Measurements from ENCODE around the gene CCT7.
A peak's percentile ranks its signal among the peaks of the same experiment; 100 is the strongest.

The CCT7 gene

DNA sequence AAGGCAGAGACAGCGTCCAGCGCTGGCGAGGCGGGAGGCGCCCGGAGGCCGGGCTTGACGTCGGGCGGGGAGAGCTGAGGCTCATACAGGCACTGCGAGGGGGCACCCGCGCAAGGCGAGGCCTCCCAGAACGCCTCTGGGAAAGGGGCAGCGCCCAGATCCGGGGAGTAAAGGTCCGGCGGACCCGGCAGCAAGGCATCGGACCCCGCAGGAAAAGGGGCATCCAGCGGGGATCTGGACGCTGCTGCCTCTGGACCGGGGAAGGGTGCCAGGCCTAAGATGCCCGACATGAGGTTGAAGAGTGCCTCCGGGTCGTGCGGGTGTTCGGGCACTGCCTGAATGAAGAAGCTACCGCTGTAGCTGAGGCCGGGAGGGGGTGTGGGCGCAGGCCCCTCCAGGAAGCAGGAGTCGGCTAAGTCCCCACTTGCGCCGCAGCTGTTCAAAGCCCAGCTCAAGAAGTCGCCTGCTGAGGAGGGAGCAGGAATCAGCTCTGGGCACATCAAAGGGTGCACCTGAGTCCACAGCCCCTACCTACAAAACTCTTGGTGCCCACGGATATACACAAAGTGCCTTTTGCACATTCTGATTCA, 58.3 kb downstream of the CCT7 start:
- DNase-seq (ENCODE audit: low read depth in 1 of 2, low spot score in 1 of 2): no peak

DNA sequence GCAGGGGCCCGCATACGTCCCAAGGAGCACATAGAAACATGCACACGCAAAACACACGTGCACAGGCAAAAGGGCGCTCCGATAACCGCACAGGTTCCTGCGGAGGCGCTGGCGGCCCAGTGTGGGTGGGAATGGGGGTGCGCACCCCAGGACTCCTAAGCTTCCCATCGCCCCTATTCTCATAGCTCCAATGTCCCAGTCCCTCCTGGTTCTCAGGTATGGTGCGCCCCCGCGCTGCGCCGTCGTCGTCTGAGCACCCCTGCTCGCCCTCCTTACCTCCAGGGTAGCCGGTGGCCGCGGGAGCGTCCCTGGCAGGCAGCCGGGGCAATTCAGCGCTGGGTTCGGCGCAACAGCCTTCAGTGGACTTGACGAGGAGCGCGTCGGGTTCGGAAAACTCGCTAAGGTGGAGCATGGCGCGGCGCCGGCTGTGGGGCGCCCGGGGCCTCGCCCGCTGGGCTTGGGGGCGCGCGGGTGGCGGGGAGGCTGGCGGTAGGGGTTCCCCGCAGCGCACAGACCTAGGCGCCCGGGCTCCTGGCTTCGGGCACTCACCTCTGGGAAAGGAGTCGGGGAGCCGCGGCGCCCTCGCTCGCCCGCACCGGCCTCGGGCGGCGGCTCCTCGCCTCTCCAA, 58.9 kb downstream of the CCT7 start:
- no peak for DNase-seq (ENCODE audit: low read depth in 1 of 2, low spot score in 1 of 2)

DNA sequence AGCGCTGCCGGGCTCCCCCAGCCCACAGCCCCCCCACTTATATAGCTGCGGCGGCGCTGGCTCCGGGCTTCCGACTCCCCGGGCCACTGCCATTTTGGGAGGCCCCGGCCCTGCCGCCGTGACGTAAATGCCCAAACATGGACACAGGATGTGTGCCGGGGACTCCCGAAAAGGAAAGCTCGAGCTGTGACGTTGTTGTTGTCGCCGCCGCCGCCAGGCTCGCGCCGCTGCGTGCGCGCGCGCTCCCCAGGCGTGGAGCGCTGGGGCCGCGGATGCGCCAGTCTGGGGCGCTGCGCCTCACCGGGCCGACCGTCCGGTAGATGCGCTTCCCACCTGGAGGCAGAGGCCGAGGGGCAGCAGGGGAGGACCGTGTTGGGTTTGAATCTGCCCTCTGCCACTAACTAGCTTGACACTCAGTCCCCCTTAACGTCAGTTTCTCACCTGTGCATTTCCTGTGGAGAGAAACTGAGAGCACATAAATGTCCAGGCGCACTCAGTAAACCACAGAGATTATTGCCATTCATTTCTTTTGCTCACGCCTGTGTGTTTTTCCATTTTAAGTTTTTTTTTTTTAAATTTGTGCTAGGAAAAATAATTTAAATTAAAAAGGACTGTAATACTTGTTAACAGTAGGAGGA, 59.5 kb downstream of the CCT7 start, which contains the start of gene EGR4:
EGR4 (minus strand) TSS at position 15 of the 638 bp plus-strand sequence. CDS start 231 bp downstream, outside the sequence.
- DNase-seq (ENCODE audit: low read depth in 1 of 2, low spot score in 1 of 2): peak; percentile 62 to 84

DNA sequence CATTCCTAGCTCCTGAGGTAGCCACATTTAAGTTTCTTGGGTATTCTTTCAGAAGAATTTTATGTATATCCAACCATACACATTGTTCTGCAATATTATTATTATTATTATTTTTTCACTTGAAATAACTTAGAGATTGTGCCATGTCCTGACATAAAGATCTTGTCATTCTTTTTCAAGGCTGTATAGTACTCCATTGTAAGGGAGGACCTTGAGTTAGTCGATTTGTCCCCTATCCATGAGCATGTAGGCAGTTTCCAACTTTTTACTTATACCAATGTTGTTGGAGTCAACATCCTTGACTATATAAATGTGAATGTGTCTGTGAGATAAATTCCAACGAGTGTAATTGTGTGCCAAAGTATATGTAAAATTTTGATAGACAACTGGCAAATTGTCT, 60.1 kb downstream of the CCT7 start:
- no peak for DNase-seq (ENCODE audit: low read depth in 1 of 2, low spot score in 1 of 2)

DNA sequence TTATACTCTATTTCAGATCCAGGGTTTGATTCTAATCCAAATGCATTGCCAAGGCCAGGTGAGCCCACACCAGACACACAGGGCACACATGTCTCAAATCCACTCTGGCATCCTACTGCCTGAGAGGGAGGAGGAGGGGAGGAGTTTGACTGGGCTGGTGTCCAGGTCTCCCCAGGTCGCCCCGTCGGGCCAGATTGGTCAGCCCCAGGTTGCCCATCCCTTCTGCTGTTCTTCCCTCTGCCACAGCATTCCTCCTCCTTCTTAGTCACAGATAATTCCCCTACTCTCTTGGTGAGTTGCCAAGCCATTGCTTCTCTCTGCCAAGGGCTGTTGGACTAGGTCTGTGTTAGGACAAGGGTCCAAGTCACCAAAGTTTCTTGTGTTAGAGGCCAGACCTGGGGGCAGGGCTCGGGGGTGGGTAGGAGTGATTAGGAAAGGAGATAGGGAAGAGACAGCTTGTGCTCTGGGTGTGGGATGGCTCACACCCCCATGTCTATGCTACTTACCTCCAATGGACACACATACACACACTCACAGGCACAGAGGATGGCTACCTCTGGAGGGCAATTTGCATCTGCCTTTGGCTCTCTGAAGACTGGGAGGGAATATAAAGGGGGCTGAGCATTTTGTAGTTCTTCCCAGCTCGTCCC, 61.8 kb downstream of the CCT7 start:
- DNase-seq (ENCODE audit: low read depth in 1 of 2, low spot score in 1 of 2): no peak

DNA sequence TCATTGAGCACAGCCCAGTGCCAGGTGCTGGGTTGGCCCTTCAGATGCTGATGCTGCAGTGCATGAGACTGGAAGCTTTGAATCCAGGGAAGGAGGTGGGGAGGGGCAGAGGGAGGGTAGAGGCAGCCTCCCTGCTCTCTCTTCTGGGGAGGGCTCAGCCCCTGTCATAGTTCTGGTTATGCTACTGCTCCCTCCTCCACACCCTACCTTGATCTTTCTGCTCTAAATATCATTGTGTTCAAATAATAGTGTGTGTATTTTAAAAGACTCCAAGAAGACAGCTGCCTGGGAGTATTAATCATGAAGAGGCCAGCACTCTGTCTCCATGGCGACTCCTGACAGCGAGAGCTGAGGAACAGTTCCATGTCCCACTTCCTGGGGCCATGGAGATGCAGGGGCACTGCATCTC, 63.0 kb downstream of the CCT7 start:
- no peak for DNase-seq (ENCODE audit: low read depth in 1 of 2, low spot score in 1 of 2)

DNA sequence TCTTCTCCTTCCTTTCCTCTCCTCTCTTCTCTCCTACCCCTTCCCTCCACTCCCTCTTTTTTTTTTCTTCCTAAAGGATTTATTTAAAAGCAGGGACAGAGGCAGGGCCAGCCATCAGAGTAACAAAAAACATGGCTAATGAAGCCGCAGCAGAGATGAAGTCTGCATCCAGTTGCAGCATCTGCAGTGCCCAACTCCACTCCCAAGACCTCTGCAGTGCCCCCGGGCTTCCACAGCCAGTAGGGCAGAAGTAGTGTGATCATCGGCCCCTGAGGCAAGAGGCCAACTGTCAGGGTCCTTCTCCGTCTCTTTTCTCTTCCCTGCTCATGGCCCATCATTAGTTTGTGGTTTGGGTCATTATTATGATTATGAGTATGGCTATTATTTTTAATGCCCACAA, 63.5 kb downstream of the CCT7 start:
- DNase-seq (ENCODE audit: low read depth in 1 of 2, low spot score in 1 of 2): no peak

DNA sequence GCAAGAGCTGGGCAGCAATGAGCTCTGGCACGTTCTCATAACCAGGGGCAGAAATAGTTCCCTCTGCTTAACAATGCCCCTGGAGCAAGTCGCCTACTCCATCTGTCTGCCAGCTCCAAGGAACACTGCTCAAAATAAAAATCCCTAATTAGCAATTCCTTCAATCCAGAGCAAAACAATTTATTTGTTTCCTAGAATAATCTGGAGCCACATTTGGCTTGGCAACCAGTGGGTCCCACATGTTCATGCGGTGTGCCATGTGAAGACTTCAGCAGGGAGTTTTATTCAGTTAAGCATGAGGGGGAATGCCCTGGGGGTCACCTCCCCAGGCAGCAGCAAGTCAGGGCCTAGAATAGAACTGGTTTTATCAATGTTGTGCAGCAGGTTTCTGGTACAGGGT, 66.8 kb downstream of the CCT7 start:
- DNase-seq (ENCODE audit: low read depth in 1 of 2, low spot score in 1 of 2): no peak

DNA sequence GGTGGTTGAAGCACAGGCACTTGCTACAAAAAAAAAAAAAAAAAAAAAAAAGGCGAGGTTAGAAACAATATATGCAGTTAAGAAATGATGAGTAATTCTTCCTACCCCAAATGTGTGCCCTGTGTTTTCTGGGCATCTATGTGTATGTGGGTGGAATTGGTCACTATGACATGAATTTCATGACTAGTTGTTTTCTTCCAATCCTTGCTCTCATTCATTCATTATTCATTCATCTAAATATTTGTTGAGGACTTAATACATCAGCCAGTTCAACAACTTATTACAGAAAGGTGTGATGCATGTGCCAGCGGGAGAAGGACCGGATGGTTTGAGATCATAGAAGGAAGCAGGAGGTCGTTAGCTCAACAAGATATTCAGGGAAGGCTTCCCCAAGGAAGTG, 67.5 kb downstream of the CCT7 start:
- no peak for DNase-seq (ENCODE audit: low read depth in 1 of 2, low spot score in 1 of 2)
